Activated CD4-positive, CD25-positive, alpha-beta regulatory T cell treated with anti-CD3 and anti-CD28 coated beads, Interleukin-2, amount 50 U/mL, for 24 hours (primary cell): ENCODE data around the gene SENP7.
A peak's percentile ranks its signal among the peaks of the same experiment; 100 is the strongest.
"Not testable (repeated sequence)": the region's sequence is repeated elsewhere in the genome, so short reads cannot be mapped to it uniquely, and the experiment has no call there.

Experiments
- ATAC-seq, 2 donors: fragments of 150-1000 bp; cut with Tn5 transposase; one replicate each; pipeline ENCODE4 v1.10.0; 2021; ENCODE audit warnings: mild to moderate bottlenecking in 1 of 2, moderate library complexity in 1 of 2

SENP7 gene

DNA sequence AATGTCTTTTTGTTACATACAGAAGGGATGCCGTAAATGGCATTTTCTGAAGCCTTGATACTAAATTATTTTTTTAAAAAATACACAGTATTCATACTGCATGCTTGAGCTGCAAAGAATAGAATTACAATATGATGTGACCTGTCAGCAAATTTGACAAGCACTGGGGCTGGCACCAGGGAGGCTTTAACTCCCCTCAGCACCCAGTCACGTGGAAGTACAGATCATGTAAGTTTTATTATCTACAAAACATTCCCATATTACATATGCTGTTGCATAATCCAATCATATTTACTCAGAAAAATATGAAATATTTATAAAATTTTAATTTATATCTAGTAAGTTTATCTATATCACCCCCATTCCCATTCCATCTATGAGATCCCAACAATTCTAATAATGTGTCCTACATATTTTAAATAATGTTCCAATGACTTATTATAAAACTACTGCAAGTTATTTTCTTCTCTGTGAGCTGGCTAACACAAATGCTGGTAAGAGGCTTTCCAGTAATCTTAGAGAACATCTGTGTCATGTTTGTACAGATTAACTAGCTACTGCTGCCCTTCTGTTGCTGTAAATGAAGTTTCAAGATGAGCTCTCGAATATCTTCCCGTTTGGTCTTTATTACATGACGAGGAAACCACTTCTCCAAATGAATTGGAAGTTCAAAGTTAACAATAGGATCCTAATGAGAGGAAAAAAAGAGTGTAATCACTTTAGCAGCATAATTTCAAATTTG lies 187.4 kb downstream of the SENP7 start:
- no peak for ATAC-seq

- no peak for ATAC-seq
Measured at GRCh38 chr3:101320475-101320874, 192.5 kb downstream of the SENP7 start, which contains the start of gene IMPG2. Gene IMPG2 (minus strand): TSS chr3:101320575. CDS start chr3:101320372, 203 bp downstream.

- ATAC-seq: no peak
Measured at GRCh38 chr3:101319531-101319930, 193.5 kb downstream of the SENP7 start.

DNA sequence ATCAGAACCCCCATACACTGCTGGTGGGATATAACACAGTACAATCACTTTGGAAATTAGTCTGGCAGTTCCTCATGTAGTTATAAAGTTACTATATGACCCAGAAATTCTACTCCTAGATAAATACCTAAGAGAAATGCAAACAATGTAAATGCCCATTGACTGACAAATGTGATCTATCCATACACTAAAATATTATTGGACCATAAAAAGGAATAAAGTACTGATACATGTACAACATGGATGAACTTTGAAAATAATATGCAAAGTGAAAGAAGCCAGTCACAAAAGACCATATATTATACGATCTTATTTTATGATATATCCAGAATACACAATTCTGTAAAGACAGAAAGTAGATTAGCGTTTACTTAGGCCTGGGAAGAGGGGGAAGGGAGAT lies 200.5 kb downstream of the SENP7 start:
- ATAC-seq: no peak

- ATAC-seq: no peak
Measured at GRCh38 chr3:101311676-101312075, 201.3 kb downstream of the SENP7 start.

DNA sequence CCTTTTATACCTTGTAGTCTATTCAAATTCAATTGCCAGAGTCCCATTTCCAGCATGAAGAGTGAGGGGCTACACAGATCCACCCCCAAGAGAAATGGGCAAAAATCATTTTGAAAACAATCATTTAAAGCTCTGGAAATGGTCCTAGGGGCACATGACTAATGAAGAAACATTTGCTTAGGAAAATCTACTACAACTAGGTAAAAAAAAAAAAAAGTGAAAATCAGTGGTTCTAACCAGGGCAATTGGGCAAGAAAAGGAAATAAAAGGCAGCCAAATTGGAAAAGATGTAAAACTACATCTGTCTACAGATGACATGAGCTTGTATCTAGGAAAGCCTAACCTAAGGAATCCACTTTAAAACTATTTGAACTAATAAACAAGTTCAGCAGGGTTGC lies 202.0 kb downstream of the SENP7 start:
- ATAC-seq: no peak

DNA sequence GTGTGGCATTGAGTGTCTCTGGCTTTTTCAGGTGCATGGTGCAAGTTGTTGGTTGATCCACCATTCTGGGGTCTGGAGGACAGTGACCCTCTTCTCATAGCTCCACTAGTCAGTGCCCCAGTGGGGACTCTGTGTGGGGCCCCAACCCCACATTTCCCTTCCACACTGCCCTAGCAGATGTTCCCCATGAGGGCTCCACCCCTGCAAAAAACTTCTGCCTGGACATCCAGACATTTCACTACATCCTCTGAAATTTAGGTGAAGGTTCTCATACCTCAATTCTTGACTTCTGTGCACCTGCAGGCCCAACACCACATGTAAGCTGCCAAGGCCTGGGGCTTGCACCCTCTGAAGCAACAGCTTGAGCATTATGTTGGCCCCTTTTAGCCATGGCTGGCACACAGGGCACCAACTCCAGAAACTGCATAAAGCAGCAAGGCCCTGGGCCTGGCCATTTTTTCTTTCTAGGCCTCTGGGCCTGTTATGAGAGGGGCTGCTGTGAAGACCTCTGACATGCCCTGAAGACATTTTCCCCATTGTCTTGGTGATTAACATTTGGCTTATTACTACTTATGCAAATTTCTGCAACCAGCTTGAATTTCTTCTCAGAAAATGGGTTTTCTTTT lies 204.8 kb downstream of the SENP7 start:
- not testable (repeated sequence) for ATAC-seq

DNA sequence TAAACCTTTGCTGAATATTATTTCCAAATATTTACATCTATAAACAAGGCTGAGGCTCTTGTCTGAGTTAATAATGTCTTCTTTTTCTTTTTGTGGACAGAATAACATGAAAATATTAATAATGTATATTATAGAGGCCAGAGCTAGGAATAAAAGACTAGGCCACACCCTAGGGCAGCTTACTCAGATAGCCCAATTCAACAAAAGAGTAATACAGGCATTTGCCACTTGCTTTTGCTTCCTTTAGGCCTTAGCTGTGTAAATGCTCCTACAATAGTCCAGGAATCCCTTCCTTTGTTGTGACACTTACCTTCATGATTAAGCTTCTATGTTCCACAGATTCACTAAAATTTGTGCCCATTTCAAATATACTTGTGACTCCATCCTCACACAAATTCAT lies 209.2 kb downstream of the SENP7 start:
- ATAC-seq: no peak

DNA sequence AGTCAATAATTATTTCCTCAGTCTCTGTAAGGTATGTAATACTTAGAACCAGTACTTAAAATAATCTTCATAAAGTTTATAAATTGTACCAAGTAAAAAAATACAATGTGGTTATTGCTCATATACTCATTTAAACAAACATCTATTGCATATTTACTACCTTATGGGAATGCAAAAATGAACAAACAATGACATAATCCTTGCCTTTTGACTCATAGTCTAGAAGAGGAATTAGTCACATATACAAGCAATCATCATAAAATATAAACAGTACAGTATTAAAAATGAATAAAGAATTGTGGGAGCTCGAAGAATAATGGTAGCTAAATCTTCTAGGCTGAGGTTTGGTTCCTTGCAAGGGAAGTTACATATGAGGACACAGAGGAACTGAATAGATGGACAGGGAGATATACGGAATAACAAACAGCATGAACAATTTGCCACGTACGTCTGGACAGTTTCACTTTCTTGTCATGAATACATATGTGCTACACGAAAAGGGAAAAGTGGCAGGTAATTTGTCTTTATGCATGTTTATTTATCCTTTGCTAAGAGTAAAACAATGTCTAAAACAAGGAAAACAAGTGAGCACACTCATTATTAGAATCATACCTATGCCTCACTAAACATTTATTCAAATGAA lies 209.8 kb downstream of the SENP7 start:
- peak; percentile 28 to 49 for ATAC-seq

- no peak for ATAC-seq
Measured at GRCh38 chr3:101300073-101300472, 212.9 kb downstream of the SENP7 start.

DNA sequence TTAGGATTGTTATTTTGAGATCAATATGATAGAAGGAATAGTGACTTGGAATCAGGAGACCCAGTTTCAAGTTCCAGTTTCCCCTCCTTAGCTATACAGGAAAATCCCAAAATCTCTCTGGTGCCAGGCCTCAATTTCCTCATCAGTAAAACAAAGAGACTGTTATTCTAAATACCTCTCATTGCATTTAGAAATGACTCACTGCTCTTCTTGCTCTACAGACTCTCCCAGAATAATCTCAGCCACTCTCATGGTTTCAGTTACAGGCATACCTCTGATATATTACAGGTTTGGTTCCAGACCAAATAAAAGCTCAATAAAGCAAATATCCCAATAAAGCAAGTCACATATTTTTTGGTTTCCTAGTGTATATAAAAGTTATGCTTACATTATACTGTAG lies 221.0 kb downstream of the SENP7 start:
- no peak for ATAC-seq

DNA sequence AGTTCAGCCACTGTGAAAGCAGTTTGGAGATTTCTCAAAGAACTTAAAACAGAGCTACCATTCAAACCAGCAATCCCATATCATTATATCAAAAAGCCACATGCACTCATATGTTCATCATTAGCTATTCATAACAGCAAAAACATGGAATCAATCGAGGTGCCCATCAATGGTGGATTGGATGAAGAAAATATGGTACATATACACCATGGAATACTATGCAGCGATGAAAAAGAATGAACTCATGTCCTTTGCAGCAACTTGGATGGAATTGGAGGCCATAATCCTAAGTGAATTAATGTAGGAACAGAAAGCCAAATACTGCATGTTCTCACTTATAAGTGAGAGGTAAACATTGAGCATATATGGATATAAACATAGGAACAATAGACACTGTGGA lies 224.7 kb downstream of the SENP7 start:
- no peak for ATAC-seq

DNA sequence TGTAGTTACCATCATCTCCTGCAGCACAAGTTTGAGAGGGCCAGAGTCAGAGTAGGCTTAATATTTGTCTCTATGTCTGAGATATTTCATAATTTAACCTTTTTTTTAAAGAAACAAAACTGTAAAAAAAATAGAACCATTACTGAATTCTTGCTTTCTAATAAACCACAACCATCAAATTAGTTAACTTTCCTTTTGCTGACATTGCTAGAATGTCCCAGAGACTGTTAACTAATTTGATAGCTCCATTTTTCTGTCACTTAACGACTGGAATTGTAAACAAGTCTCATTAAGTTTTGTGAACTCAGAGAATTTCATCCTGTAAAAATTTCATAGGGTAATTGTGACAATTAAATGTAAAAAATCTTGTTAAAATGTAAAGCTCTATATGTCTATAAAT lies 228.3 kb downstream of the SENP7 start:
- no peak for ATAC-seq

DNA sequence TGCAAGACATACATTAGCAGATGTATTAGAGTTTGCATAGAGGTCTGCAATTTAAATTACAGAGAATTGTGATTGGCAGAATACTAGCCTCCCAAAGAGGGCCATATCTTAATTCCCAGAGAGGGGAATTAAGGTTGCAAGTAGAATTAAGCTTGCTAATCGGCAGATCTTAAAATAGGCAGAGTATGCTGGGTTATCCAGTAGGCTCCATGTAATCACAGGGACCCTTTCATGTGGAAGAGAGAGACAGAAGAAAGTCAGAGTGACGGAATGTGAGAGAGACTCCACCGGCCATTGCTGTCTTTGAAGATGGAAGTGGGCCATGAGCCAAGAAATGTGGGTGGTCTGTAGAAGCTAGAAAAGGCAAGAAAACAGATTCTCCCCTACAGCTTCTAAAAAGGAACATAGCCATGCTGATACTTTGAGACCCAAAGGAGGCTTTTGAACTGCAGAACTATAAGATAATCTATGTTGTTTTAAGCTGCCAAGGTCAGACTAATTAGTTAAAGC lies 231.4 kb downstream of the SENP7 start:
- ATAC-seq: no peak

DNA sequence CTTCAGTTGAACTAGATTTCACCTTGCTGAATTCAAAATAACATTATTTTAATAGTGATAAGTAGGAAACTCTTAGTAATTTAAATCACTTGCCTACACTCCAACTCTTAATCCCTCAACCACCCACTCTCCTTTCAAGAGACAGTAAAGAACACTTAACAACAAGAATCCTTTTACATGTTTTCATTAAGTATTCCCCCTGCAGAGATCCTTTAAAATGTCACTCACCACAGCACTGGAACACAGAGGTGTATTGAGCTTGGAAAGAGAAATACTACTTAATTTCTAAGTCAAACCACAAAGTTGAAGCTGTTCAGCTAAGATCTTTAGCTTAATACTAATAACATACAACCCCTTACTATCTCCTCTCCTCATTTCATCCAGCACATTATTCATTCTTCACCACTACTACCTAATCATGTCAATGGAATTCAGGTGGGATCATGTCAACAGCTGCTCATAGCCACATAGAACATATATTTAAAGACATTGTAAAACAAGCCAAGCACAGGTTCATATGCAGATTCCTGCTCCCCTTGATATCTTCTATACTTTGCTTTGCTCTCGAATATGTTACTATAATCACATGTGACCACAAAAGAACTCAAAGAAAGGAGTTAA lies 233.1 kb downstream of the SENP7 start:
- no peak for ATAC-seq

GRCh38 chr3:101279162-101279561 lies 233.8 kb downstream of the SENP7 start:
- no peak for ATAC-seq

DNA sequence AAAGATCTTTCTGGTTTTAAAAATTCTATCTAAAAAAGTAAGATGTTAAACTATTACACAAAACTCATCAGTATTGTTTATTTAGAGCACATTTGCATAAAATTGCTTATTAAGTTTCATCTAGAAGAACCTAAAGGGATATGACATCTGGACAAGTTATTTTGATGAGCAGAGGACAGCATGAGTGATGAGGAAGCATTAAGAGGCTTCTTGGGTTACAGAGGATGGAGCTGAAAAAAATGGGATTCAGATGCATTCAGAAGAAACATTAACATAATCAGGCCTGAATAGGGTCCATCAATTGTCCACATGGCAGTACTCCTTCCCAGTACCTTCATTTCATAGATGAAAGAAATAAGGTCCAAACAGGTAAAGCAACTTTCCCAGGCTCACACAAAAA lies 234.3 kb downstream of the SENP7 start:
- ATAC-seq: no peak
